ENCODE measurements around the gene HTR7.

HTR7 gene

DNA sequence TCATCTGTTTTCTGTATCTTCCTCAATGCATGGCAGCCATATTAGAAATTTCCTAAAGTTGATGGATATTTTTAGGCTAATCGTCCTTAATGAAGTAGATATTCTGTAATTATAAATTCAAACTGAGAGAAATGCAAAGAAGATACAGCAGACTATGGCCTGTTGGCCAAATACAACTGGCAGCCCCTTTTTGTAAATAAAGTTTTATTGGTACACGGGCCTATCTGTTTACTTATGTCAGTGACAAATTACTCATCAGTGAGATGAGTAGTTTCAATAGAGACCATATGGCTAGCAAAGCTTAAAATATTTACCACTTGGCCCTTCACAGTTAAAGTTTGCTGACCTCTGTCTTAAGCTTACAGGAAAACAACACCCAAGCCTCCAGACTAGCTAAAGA, 112.3 kb downstream of the HTR7 start:
- H3K9me3 Mint-ChIP-seq, result no peaks in the 10 kb centered on the region
- no peak for DNase-seq
- no peaks in the 10 kb centered on the region for H3K4me1 Mint-ChIP-seq
- H3K27ac Mint-ChIP-seq, result no peak overlapping the region
- H3K4me3 Mint-ChIP-seq, result no peak overlapping the region
- ATAC-seq, result no peak
- H3K27me3 Mint-ChIP-seq, result peaks cover 56% of the 10 kb centered on the region

DNA sequence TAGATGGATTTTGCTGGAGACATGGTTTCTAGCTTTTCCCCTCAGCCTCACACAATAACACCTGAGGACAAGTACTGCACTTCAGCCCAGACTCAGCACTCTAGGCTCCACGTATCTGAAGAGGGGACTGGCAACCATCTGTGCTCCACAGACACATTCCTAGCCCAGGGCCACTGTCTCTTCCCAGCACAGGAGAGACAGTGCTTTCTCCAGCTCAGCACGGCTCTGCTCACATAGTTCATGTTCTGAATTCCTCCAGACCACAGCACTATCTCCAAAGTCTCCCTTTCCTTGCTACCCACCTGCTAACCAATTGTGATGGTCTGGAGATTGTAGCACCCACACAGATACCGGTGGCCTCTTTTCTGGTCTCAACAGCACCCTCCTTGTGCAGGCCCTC, 114.5 kb downstream of the HTR7 start:
- Mint-ChIP-seq H3K4me1 (no peaks in the 10 kb centered on the region), H3K9me3 (no peaks in the 10 kb centered on the region), H3K4me3 (no peak overlapping the region), H3K27me3 (peaks cover 43% of the 10 kb centered on the region), H3K27ac (no peak overlapping the region)
- DNase-seq (no peak), ATAC-seq (no peak)

DNA sequence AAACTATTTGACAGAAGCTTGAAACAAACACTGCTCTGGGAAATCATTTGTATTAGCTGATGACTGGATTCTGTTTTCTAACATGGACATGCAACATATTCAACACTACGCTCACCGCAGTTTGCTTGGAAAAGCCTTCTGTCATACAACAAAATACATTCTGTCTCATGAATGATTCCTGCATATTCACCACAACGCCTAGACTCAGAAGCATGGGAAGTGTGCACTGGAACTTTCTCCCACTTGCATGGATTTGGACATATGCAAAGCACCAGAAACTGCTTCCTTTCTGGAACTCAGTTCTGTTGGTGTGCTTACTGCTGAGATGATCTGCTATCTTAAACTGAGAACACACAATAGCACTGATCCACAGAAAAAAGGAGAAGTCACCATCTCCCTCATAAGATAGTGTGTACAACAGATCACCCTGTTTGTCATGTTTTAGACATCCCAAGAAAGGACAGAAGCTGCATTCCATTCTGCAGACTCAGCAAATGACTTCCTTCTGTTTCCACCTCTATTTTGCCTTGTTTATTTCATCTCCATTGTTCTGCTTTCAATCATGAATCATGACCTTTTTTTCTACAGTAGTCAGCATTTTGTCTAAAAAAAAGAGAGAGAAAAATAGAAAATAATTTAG, 115.8 kb downstream of the HTR7 start:
- DNase-seq (no peak), ATAC-seq (no peak)
- H3K9me3 Mint-ChIP-seq, result no peaks in the 10 kb centered on the region
- H3K4me3 Mint-ChIP-seq, result no peak overlapping the region
- no peaks in the 10 kb centered on the region for H3K4me1 Mint-ChIP-seq
- peaks cover 33% of the 10 kb centered on the region for H3K27me3 Mint-ChIP-seq
- H3K27ac Mint-ChIP-seq, result no peak overlapping the region

DNA sequence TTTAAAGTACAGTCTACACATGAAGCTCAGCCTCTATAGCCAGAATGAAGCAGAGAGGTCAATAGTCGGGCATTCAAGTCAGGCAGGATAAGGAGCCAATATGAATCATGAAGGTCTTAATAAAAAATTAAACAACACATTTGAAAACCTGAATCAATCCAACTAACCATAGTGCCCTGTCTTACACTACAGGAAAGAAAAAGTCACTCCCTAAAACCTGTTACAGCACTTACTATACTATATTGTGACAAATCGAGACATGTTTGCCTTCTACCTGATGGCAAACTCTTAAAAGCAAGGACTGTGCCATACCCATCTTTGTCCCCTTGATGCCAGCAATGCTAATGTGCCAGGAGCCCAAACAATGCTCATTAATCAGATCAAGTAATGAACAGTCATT, 117.6 kb downstream of the HTR7 start:
- peaks cover 23% of the 10 kb centered on the region for H3K27me3 Mint-ChIP-seq
- ATAC-seq (no peak), DNase-seq (no peak)
- H3K27ac Mint-ChIP-seq, result no peak overlapping the region
- no peak overlapping the region for H3K4me3 Mint-ChIP-seq
- no peaks in the 10 kb centered on the region for H3K4me1 Mint-ChIP-seq
- H3K9me3 Mint-ChIP-seq, result no peaks in the 10 kb centered on the region

DNA sequence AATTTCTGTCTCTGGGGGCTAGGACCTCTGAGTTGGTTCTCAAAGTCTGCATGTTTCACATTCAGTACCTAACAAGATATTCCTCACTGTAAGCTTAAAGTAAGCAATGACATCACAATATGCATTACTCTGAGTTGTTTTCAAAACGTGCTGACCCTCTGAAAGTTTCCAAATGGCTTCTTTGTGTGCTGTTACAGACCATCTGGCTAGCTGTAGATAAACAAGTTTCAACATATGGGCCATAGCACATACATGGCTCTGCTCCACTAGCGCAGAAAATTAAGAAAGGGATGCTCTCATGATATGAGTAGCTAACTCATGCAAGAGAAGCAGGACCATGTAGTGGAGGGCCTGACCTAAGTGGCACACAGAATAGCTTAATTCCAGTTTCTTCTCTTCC, 119.0 kb downstream of the HTR7 start:
- ATAC-seq (no peak), DNase-seq (no peak)
- Mint-ChIP-seq H3K9me3 (no peaks in the 10 kb centered on the region), H3K4me1 (no peaks in the 10 kb centered on the region), H3K4me3 (no peak overlapping the region), H3K27ac (no peak overlapping the region), H3K27me3 (peaks cover 20% of the 10 kb centered on the region)

DNA sequence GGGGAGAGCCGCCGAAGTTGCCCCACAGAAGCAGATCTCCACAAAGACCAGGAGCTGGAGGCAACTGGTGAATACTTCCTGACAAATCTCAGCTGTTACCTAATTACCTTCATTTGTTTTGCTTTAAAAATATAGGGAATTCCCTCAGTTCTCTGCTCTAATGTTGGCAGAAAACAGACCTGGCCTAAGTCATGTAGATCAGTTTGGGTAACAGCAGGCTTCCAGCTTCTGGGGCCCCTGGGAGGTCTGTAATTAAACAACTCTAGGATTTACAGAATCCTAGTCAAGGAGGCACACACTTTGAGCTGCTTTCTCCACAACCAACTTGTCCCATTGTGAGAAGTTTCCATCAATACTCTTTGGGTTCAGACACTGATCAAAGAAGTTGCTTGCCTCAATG, 123.4 kb downstream of the HTR7 start:
- Mint-ChIP-seq H3K27ac (no peak overlapping the region), H3K9me3 (no peaks in the 10 kb centered on the region), H3K4me3 (no peak overlapping the region), H3K4me1 (no peaks in the 10 kb centered on the region), H3K27me3 (peaks cover 8% of the 10 kb centered on the region)
- no peak for ATAC-seq
- DNase-seq, result no peak

DNA sequence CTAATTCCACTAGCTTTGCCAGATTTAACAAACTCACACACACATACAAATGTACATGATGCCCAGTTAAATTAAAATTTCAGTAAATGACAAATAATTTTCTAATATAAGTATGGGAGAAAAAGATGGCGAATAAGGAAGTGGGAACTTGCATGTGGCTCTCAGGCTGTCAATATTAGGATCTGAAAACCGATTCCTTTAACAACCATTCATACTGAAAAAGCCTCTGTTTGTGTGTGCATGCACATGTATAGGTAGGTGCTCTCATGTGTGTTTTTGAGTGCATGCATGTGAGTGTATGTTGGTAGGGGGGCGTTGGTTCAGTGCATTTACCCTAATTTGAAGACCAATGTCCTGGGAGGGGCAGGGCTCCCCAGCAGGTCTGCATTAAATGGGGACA, 125.3 kb downstream of the HTR7 start:
- no peak for ATAC-seq

DNA sequence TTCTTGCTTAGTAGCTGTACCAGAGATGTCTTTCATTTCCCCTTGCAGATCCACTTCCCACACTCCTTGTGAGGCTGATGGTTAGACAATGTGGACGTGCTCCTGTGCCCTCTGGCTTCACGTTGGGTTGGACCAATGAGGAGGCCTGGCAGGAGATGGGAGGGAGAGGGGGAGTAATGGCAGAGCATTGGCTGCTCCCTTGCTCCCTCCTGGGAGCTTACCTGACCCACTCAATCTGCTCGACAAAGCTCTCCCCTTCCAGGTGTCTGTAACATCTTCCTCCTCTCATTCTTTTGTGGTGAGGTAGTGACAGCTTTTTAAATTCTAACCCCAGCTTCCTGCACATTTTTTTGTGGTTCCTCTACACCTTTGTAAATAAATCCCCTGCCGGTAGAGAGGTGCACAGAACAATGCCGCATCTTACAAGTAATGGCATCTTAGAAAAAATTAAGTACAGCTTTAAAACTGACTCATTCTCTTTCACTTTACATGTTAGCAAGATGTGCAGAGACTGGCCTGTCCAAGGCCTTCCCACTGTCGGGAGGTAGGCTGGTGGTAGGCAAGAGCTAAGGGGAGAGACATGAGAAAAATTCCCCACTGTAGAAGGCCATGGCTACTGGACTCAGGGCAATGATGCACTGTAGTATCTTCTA, 134.3 kb downstream of the HTR7 start:
- Mint-ChIP-seq H3K27ac (peak overlapping the region in 1 of 2 donors; percentile 34), H3K9me3 (no peaks in the 10 kb centered on the region), H3K4me1 (peaks cover 18% of the 10 kb centered on the region), H3K27me3 (no peaks in the 10 kb centered on the region), H3K4me3 (peak overlapping the region; percentile 0 to 2)
- ATAC-seq, result peak; percentile 79
- DNase-seq, result peak; percentile 3 to 10

More for the DNA sequence above, 125.3 kb downstream of the HTR7 start:
- DNase-seq, result no peak
- Mint-ChIP-seq H3K27ac (no peak overlapping the region), H3K4me1 (no peaks in the 10 kb centered on the region), H3K27me3 (peaks cover 8% of the 10 kb centered on the region), H3K4me3 (no peak overlapping the region), H3K9me3 (no peaks in the 10 kb centered on the region)

DNA sequence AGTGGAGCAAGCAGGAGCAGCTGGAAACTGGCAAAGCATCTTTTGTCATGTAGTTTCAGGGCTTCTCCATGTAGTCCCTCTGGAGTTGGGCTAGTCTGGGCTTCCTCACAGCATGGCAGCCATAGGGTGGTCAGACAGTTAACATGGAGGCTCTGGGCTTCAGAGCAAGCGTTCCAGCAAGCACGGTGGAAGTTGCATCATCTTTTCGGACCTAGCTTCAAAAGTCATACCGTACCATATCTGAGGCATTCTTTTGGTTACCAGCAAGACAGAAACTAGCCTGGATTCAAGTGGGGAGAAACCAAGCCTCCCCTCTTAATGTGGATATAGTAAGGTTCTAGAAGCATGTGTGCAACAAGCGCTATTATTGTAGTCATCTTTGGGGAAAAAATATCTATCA, 135.0 kb downstream of the HTR7 start:
- Mint-ChIP-seq H3K9me3 (no peaks in the 10 kb centered on the region), H3K27ac (peak overlapping the region in 1 of 2 donors; percentile 17), H3K4me3 (no peak overlapping the region), H3K4me1 (peaks cover 18% of the 10 kb centered on the region), H3K27me3 (no peaks in the 10 kb centered on the region)
- ATAC-seq (no peak), DNase-seq (no peak)

DNA sequence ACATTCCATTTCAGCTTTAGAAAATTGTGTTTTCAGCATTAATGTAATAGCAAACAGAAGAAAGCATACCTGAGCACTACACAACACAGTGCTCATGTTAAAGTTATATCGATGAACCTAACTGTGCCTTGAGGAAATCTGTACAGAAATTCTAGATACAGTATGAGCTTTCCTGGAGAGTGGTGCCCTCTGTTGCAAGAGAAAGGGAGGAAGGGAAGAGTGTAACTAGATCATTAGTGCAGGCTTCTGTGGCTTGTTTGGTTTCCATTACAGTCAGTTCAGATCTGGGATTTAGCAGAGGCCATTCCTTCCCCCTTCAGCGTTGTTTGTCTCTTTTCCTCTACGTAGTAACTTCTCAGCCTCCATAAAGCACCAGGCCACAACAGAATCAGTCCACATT, 139.7 kb downstream of the HTR7 start:
- Mint-ChIP-seq H3K9me3 (no peaks in the 10 kb centered on the region), H3K4me3 (no peak overlapping the region), H3K27me3 (no peaks in the 10 kb centered on the region), H3K27ac (no peak overlapping the region), H3K4me1 (peaks cover 7% of the 10 kb centered on the region)
- DNase-seq (no peak), ATAC-seq (no peak)

DNA sequence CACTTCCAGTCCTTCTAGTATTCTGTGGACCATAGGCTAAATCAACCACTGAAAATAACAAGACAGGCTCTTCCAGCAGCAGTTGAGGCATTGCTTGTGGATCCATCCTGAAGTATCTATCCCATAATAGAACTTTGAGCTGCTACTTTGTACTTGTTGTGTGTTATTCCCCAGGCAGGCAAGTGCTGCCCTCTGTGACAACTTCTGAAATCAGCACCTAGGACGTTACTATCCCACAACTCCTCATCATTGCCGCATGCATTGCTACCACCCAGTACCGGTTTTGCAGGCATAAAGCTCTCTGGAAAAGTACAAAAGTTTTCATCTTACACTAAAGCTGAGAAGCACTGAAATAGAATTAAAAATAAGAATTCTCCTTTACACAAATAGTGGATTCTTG, 145.3 kb downstream of the HTR7 start:
- no peaks in the 10 kb centered on the region for H3K4me1 Mint-ChIP-seq
- H3K4me3 Mint-ChIP-seq, result no peak overlapping the region
- no peak overlapping the region for H3K27ac Mint-ChIP-seq
- H3K9me3 Mint-ChIP-seq, result no peaks in the 10 kb centered on the region
- no peak for ATAC-seq
- H3K27me3 Mint-ChIP-seq, result peaks cover 19% of the 10 kb centered on the region
- DNase-seq, result no peak

DNA sequence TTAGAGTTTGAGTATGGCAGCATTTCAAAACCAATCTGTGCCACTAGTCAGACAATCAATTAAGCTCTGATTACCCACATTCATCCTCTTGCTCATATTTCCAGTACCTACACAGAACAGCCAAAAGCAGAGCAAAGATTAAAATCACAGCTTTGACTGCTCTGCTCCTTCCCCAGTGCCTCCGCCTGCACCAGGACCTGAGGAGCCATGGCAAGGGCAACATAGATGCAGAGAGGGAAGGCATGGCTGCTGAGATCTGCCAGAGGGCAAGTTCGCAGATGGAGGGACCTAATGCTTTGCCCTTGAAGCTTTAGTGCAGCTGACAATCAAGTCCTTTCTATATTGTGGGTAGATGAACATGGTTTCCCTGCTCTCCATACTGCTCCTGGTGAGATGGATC, 148.1 kb downstream of the HTR7 start:
- ATAC-seq (no peak), DNase-seq (no peak)
- Mint-ChIP-seq H3K27me3 (peaks cover 27% of the 10 kb centered on the region), H3K27ac (no peak overlapping the region), H3K9me3 (no peaks in the 10 kb centered on the region), H3K4me3 (no peak overlapping the region), H3K4me1 (no peaks in the 10 kb centered on the region)

DNA sequence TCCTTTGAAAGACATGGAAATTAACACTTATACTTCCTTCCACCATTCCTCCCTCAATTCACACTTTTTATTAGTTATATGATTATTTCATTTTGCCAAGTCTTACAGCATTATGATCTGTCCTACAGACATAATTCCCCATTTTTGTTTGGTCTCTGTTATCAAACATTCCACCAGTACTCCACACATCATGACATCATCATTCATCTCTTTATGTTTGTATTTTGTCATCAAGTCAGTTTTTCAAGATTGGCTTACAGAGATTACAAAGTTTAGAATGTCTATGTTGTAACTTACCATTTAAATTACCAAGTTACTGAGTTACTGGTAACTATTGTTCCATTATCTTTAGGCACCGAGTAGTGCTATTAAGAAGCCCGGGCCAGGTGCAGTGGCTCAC, 150.2 kb downstream of the HTR7 start:
- Mint-ChIP-seq H3K4me1 (no peaks in the 10 kb centered on the region), H3K4me3 (no peak overlapping the region), H3K27ac (no peak overlapping the region), H3K27me3 (peaks cover 27% of the 10 kb centered on the region), H3K9me3 (no peaks in the 10 kb centered on the region)
- DNase-seq (no peak), ATAC-seq (no peak)

DNA sequence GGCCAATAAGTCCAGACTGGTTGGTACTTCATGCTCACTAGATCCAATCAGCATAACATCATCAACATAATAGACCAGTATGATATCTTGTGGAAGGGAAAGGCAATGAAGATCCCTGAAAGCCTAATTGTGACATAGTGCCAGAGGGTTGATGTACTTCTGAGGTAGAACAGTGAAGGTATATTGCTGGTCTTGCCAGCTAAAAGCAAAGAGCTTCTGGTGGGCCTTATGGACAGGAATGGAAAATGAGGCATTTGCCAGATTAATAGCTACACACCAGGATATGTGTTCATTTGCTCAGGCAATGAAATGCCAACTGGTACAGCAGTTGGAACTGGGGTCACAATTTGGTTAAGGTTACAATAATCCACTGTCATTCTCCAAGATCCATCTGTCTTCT, 156.4 kb downstream of the HTR7 start:
- Mint-ChIP-seq H3K9me3 (peaks cover 0 to 4% of the 10 kb centered on the region in 2 donors), H3K4me1 (peaks cover 2% of the 10 kb centered on the region), H3K4me3 (no peak overlapping the region), H3K27ac (no peak overlapping the region), H3K27me3 (peaks cover 8% of the 10 kb centered on the region)
- ATAC-seq (no peak), DNase-seq (no peak)

DNA sequence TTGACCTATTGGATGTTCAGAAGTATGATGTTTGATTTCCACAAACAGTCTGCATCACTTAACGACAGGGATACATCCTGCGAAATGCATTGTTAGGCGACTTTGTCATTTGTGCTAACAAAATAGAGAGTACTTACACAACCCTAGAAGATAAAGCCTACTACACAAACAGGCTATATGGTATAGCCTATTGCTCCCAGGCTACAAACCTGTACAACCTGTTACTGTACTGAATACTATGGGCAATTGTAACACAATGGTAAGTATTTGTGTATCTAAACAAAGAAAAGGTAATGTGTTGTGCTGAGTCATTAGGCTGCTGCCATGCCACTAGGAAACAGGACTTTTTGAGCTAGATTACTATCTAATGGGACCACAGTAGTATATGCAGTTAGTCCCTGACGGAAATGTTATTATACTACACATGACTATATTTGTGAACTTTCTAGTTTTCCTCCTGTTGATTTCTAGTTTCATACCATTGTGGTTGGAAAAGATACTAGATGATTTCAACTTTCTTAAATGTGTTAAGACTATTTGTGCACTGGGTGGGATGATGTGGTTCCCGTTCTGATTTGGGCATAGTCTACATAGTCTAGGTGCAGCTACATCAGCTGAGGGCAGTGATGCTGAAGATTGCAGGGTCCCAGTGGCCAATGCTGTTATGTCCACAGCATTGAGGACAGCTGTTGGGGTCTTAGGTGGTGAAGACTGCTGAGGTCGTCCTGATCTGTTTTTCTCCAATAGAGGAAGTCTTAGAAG, 161.7 kb downstream of the HTR7 start:
- Mint-ChIP-seq H3K9me3 (peaks cover 12% of the 10 kb centered on the region in 2 donors), H3K4me3 (no peak overlapping the region), H3K27ac (no peak overlapping the region), H3K4me1 (peaks cover 6% of the 10 kb centered on the region), H3K27me3 (peaks cover 18% of the 10 kb centered on the region)
- DNase-seq, result peak in 1 of 2 donors; percentile 11
- ATAC-seq, result peak; percentile 89
